Brain microvascular endothelial cell (primary cell): ENCODE results near the gene C19orf44.

Source experiments
- DNase-seq: peaks from one replicate; pipeline ENCODE4 v3.0.0-alpha.2; 2020
- H3K27ac ChIP-seq: fragments of 250-450 bp; sonication (Bioruptor Pico); 2 replicates; pipeline ENCODE4 v1.5.1; 2020; ENCODE audit warnings: mild to moderate bottlenecking, moderate library complexity
- H3K27me3 ChIP-seq: fragments of 250-450 bp; sonication (Bioruptor Pico); replicated peaks from 2 replicates; pipeline ENCODE4 v1.5.1; 2020; ENCODE audit warnings: mild to moderate bottlenecking
- H3K36me3 ChIP-seq: fragments of 250-450 bp; sonication (Bioruptor Pico); replicated peaks from 2 replicates; pipeline ENCODE4 v1.5.1; 2020; ENCODE audit warnings: mild to moderate bottlenecking
- H3K4me3 ChIP-seq: 2 replicates; pipeline ENCODE4 v1.5.1; 2011; ENCODE audit warnings: low read depth, mild to moderate bottlenecking, control low read depth, low read length, moderate library complexity
- in situ Hi-C: cut with HindIII; loops from 2 replicates; pipeline ENCODE4 v1.10.0; 2017; ENCODE audit warnings: low sequenced_read_pairs, low pct_ligation_motif_present
- TF ChIP-seq, protein P1 (sequence below): IDR thresholded peaks from 2 replicates; pipeline ENCODE4 v1.5.1; 2011; ENCODE audit warnings: low read depth, mild to moderate bottlenecking, moderate library complexity, low read length, control low read depth, inconsistent platforms; ENCODE audit errors: missing control alignments

C19orf44 gene

DNA sequence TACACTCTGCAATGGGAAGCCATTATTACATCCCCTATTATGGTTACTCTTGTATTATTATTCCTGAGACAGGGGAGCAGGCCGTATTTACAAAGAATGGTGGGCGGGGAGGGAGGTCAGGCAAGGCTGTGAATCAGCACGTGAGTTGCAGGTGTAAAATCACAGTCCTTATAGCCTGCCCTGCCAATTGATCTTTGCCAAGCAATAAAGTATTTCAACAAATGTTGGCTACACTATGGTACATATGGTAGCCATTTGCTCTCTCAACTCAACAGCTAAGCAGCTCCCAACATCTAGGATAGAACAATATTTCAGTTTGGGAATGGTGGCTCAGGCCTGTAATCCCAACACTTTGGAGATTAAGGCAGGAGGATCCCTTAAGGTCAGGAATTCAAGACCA lies 36.5 kb upstream of the C19orf44 start:
- H3K27me3 ChIP-seq: no peaks in the 10 kb centered on the region
- H3K36me3 ChIP-seq: no peaks in the 10 kb centered on the region
- TF ChIP-seq, protein P1, sequence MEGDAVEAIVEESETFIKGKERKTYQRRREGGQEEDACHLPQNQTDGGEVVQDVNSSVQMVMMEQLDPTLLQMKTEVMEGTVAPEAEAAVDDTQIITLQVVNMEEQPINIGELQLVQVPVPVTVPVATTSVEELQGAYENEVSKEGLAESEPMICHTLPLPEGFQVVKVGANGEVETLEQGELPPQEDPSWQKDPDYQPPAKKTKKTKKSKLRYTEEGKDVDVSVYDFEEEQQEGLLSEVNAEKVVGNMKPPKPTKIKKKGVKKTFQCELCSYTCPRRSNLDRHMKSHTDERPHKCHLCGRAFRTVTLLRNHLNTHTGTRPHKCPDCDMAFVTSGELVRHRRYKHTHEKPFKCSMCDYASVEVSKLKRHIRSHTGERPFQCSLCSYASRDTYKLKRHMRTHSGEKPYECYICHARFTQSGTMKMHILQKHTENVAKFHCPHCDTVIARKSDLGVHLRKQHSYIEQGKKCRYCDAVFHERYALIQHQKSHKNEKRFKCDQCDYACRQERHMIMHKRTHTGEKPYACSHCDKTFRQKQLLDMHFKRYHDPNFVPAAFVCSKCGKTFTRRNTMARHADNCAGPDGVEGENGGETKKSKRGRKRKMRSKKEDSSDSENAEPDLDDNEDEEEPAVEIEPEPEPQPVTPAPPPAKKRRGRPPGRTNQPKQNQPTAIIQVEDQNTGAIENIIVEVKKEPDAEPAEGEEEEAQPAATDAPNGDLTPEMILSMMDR: no peak
- DNase-seq: no peak
- in situ Hi-C loops: no loop called here
- no peak overlapping the region for H3K4me3 ChIP-seq
- no peak overlapping the region for H3K27ac ChIP-seq

DNA sequence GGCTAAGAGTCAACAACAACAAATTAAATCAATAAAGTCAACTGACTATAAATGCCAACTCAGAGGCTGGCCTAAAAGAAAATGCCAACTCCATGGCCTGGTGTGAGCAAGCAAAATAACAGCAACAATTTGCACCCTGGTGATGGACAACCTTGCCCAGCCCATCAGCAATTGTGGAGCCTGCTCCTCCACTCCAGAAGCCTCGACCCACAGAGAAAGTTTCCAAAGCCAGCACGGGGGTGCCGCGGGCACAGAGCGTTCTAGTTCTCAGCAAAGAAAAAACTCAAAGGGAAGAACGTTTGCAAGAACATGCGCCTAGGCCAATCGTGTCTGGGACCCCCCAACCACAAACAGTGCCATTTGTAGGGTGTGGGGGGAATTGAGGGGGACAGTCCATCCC lies 35.7 kb upstream of the C19orf44 start:
- in situ Hi-C loops: no loop called here
- H3K27ac ChIP-seq: no peak overlapping the region
- TF ChIP-seq, protein P1: no peak
- no peaks in the 10 kb centered on the region for H3K27me3 ChIP-seq
- DNase-seq: no peak
- H3K4me3 ChIP-seq: no peak overlapping the region
- no peaks in the 10 kb centered on the region for H3K36me3 ChIP-seq

DNA sequence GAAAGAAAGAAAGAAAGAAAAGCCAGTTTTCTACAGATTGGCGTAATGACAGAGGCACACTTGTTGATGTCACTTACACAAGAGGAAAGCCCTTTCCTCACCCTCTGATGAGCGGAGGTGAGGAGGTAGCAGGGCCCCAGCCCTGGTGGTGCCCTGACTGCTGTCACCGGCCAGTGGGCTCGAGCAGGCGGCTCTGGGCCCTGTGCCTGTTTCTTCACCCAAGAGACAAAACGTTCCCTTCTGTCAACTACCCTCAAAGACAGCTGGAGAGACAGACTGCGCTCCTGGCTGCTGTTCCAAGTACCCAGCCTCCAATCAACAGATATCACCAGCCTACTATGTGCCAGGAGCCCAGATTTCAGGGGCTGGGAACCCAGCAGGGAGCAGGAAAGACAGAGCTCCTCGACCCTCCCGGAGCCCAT lies 34.6 kb upstream of the C19orf44 start:
- in situ Hi-C loops: no loop called here

DNA sequence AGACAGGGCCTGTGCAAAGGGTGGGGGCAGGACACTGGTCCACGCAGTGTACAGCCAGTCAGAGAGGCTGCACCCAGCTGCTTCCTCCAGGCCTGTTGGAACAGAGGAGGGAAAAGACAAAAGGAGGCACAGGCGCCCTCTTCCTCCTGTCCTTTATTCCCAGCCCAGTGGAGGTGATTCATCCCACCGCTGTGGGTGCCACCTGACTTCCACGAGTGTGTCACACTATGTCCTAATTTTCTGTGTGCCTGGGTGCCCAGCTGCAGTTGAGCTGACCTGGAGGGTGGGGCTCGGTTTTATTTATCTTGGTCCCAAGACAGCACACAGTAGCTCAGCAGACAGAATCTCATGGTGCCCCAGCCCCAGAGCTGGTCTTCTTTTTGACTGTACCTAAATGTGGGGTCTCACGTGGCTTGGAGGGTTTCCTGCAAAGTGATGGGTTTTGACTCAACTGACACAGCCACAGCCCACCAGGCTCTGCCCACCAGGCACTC lies 33.4 kb upstream of the C19orf44 start:
- Histone ChIP-seq H3K36me3 (no peaks in the 10 kb centered on the region), H3K4me3 (no peak overlapping the region), H3K27ac (no peak overlapping the region), H3K27me3 (no peaks in the 10 kb centered on the region)
- in situ Hi-C loops: no loop called here
- TF ChIP-seq, protein P1: no peak
- DNase-seq: no peak

More for the DNA sequence above, 34.6 kb upstream of the C19orf44 start:
- Histone ChIP-seq H3K4me3 (no peak overlapping the region), H3K27ac (no peak overlapping the region), H3K36me3 (no peaks in the 10 kb centered on the region), H3K27me3 (no peaks in the 10 kb centered on the region)
- TF ChIP-seq, protein P1: no peak
- no peak for DNase-seq

DNA sequence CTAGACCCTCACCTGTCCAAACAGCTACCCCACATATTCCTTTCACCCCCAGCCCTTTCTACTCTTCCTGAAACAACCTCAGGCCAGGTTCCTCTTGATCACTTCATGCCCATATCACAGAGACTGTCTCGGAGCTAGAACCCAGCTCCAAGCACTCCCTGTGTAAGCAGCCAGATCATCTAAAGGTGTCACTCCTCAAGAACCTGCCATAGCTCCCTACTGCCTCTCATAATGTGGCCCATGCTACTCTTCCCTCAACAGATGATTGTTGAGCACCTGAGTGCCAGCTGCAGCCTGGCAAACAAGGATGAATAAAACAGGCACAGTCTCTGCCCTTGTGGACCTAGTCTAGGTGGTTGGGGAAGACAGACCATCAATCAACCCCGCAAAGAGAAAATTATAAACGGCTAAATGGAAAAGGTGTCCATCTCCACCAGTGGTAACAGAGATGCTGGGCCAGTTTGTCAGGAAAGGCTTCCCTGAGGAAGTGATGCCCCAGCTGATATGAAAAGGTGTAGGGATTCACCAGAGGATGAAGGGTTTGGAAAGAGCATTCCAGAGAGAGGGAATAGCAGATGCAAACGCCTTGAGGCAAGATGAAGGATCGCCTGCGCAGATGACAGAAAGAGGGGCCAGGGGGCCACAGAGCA lies 32.7 kb upstream of the C19orf44 start:
- H3K27ac ChIP-seq: no peak overlapping the region
- no peak for DNase-seq
- no peaks in the 10 kb centered on the region for H3K27me3 ChIP-seq

More for the DNA sequence above, 32.7 kb upstream of the C19orf44 start:
- in situ Hi-C loops: no loop called here
- Histone ChIP-seq H3K4me3 (no peak overlapping the region), H3K36me3 (no peaks in the 10 kb centered on the region)
- TF ChIP-seq, protein P1: no peak
